ENCODE data around the gene THUMPD1. TPM values are rescaled to one million over a fixed set of nuclear protein-coding genes. Genes with fewer than 3 reads are reported as not detected.

THUMPD1 gene
- total RNA-seq, 1 donor from 2014 or later, result 39.0 TPM

GRCh38 chr16:20689668-20690067 is 52.0 kb downstream of the THUMPD1 start:
- Mint-ChIP-seq H3K36me3 (peaks cover 2% of the 10 kb centered on the region), H3K4me1 (ENCODE audit: unreplicated experiment) (peaks cover 4% of the 10 kb centered on the region), H3K9me3 (no peaks in the 10 kb centered on the region), H3K4me3 (no peak overlapping the region), H3K27ac (no peak overlapping the region), H3K27me3 (no peaks in the 10 kb centered on the region)
- TF ChIP-seq CTCF (conservative IDR thresholded peaks at IDR 0.05), result no peak
- DNase-seq (ENCODE audit: extremely low spot score, unreplicated experiment), result no peak

GRCh38 chr16:20683812-20684211 is 57.8 kb downstream of the THUMPD1 start:
- H3K4me1 Mint-ChIP-seq (ENCODE audit: unreplicated experiment), result peaks cover 9% of the 10 kb centered on the region
- H3K4me3 Mint-ChIP-seq, result no peak overlapping the region
- DNase-seq (ENCODE audit: extremely low spot score, unreplicated experiment), result no peak
- no peaks in the 10 kb centered on the region for H3K9me3 Mint-ChIP-seq
- no peaks in the 10 kb centered on the region for H3K27me3 Mint-ChIP-seq
- H3K36me3 Mint-ChIP-seq, result peaks cover 13% of the 10 kb centered on the region
- no peak for TF ChIP-seq CTCF (conservative IDR thresholded peaks at IDR 0.05)
- peak overlapping the region; percentile 45 for H3K27ac Mint-ChIP-seq

Other genes starting within 250 kb of the THUMPD1 start
- gene ACSM2B, start 165.5 kb downstream of the THUMPD1 start, total RNA-seq (ENCODE audit: low replicate concordance), result 2.4 TPM in 1 of 2 replicates, not detected in the other
- 0.36 TPM in 1 of 2 replicates, not detected in the other for gene ACSM1, start 44.1 kb downstream of the THUMPD1 start, total RNA-seq (ENCODE audit: low replicate concordance)
- 22.6 and 51.2 TPM in 2 replicates for gene ACSM3, start 22.2 kb upstream of the THUMPD1 start, total RNA-seq (ENCODE audit: low replicate concordance)
- gene ERI2, start 64.7 kb upstream of the THUMPD1 start, total RNA-seq (ENCODE audit: low replicate concordance), result 27.7 and 35.9 TPM in 2 replicates
- gene REXO5, start 64.7 kb upstream of the THUMPD1 start, total RNA-seq (ENCODE audit: low replicate concordance), result 4.5 and 8.2 TPM in 2 replicates
- gene DCUN1D3, start 158.5 kb upstream of the THUMPD1 start, total RNA-seq (ENCODE audit: low replicate concordance), result 12.9 and 13.5 TPM in 2 replicates
- gene LYRM1, start 159.0 kb upstream of the THUMPD1 start, total RNA-seq (ENCODE audit: low replicate concordance), result 30.6 and 31.7 TPM in 2 replicates

Measured in type B pancreatic cell (in vitro differentiated cells).